ENCODE measurements around the gene WDFY4. TPM values are rescaled to one million over a fixed set of nuclear protein-coding genes. Genes with fewer than 3 reads are reported as not detected.

The WDFY4 gene
- total RNA-seq, 1 experiment from 2014 or later = not detected

DNA sequence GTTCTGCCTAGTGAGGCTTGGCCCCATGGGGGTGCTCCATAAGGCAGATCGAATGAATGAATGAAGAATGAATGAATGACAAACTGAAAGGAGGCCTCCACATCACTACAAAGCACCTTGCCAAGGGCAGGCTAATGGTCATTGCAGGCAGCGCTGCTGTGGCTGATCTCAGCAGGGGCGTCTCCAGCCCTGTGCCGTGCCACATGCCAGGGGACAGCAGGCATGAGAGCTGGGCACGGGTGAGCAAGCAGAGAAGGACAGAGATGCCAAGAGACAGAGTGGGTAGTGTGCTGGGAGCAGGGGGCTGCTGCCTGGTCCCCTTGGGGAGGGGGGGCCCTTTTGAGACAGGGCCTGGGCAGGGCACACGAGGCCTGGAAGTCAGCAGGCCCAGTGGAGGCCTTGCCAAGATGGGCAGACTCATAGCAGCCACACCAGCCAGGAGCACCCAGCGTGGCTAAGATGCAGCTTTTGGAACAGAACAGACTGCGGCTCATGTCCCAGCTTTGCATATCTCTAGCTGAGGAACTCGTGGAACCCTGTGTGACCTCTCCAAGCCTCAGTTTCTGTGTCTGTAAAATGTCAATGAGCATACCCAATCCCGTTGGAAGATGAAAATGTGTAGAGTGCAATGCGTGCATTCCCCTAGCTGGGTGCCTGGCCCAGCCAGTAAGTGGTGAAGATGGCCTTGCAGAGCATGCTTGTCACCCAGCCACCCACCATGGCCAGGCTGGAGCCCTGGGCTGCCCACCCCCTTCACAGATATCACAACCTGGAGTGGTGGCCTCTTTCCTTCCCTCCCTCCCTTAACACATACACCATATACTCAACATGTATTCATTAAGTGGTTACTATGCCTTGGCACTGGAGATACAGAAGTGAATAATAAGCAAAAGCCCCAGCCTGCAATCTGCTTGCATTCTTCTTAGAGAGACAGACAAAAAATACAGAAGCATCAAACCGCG, 316.0 kb downstream of the WDFY4 start:
- no peak for DNase-seq (ENCODE audit: extremely low read depth, low read depth)

DNA sequence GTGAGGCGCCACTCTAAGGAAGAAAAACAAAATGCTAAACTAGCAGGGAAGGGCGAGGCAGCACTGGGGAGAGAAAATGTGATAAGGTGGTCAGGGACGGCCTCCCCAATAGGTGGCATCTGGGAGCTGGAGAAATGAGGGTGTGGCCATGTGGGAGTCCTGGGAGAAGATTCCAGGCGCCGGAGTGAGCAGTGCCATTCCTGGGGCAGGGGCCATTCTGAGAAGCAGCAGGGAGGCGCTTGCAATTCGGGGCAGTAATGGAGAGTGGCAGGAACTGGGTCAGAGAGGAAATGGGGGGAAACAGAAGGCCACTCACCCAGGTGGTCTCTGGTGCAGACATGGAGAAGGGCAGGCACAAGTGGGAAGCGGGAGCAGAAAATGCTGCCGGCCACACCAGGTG, 316.7 kb downstream of the WDFY4 start:
- DNase-seq (ENCODE audit: extremely low read depth, low read depth) = no peak

DNA sequence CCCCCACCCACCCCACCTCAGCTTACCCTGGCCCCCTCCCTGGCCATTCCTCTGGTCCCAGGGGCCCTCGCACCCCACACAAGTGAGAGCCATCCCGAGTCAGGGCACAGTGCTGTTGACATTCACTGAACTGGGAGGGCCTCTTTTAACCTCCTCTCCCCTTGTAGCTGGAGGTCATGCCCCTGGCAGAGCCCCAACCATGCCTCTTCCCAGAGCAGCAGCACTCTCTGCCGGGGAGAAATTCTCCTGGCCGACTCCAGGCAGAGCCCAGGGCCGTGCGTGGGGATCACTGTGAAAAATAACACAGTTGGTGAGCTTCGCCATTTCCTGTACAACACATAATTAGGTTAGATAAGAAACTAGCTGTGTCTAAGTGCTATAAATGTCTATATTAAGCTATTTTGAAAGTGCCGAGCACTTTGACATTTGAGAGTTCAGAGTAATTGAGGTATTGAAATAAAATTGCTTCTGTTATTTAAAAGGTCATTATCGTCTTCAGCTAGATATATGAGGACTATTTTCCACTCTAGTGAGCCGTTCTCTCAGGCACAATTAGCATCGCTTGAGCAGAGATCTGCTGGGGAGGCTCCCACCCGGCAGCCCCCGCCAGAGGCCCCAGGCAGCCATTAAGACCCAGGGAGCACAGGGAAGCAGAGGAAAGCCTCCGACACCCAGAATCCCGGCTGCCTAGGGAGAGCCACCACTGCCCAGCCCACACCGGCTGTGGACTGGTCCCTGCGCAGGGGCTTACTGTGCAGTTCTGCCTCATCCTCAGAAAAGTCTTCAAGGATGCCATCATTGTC, 317.4 kb downstream of the WDFY4 start:
- DNase-seq (ENCODE audit: extremely low read depth, low read depth) = no peak

DNA sequence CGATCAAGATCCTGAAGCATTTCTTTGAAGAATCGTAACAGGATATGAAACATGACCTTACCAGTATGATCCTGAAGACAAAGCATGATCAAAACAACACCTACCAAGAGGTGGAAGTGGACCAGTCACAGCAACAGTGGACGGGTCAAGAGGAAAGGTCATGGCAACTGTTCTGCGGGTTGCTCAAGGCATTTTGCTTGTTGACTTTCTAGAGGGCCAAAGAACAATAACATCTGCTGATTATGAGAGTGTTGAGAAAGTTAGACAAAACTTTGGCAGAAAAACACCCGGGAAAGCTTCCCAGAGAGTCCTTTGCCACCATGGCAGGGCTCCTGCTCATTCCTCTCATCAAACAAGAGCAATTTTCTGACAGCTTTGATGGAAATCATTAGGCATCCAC, 320.6 kb downstream of the WDFY4 start:
- DNase-seq (ENCODE audit: extremely low read depth, low read depth) = no peak

DNA sequence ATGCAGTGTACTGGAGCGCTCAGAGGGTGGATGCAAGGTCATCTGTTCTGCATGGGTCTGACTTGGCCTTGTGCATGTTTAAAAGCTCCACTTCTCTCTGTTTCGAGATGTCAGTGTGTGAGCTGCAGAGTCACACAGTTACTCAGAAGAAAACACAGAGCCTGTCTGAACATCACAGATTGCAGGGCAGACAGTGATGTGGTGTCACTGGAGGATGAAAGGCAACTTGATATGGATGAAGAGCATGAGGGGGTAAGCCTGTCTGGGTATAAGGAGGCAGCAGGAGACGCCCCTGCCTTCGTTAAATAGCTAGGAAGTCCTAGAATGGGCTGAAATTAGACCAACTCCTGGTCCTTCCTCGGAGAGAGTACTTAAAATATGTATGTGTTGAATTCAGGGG, 322.5 kb downstream of the WDFY4 start:
- no peak for DNase-seq (ENCODE audit: extremely low read depth, low read depth)

DNA sequence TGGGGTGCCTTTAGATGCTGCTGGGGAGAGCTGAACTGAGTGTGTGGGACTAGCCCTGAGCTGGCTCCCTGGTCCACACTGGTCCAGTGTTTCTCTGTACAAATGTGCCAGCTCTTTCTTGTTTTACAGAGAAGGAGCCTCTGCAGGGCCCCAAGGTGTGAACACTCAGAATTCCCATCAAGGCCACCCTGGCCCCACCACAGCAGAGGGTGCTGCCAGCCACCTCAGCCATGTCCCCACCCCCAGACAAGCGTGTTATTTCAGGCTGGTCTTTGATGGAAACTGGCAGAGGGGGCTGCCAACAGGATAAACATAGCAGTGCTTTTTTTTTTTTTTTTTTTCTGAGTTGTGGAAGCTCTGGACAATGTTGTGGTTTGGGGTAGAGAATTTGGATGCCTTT, 323.4 kb downstream of the WDFY4 start:
- DNase-seq (ENCODE audit: extremely low read depth, low read depth) = no peak

DNA sequence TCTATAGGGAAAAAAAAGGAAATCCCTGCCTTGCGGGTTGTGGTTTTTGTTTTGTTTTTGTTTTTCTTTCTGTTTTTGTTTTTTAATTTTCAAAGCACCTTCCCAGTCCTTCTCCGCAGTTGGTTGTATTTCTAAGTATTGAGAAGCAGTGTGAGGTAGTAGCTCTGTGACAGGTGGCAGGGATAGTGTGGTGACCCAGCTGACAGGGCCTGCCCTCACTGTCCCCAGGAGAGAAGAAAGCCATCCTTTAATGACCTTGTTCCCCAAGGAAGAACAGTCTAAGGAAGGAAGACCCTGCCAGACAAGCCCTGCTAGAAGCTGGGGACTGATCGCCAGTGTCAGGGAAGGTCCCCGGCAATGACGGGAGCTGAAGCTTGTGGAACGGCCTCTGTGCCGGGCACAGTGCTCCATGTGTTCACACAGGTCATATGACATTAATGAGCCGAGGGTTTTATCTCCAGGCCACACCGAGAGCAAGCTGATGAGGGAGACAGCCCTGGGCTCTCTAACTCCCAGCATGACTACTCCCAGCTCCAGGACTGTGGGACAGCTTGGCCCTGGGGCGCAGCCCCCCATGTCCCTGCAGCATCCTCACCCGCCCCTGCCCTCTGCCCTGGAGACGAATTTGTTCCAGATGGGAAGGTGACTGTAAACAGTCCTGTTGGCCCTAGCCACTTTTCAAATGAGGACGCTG, 324.0 kb downstream of the WDFY4 start:
- no peak for DNase-seq (ENCODE audit: extremely low read depth, low read depth)

DNA sequence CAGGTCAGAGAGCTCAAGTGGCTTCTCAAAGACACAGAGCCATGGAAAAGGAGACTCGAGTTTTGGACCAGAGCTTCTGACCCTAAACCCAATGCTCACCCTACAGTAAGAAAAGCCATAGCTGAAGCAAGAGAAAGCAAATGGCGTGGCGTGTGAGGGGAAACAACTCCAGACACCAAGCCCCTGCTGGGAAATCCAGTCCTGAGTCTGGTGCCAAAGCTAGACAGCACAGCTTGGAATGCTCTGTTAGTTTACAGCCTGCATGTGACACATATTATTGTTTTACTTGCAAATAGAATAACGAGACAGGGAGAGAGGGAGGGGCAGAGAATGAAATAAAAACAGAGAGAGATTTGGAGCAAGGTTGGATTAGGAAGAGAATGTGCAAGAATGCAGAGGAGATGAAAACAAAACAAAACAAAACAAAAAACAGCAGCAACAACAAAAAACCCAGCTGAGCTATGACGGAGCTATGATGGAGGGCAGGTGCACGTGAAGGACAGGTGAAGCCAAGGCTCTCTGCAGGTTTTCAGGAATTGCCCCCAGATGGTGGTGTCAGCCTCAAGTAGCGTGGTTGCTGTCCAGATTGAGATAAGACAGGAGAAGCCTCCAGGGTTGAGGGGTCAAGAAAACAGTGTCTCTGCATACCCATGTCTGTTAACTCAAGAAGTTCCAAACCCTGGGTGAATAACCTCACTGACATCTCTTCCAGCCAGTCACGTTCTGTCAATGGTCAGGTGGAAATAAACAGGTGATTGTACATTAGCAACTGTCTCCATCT, 324.7 kb downstream of the WDFY4 start:
- no peak for DNase-seq (ENCODE audit: extremely low read depth, low read depth)

DNA sequence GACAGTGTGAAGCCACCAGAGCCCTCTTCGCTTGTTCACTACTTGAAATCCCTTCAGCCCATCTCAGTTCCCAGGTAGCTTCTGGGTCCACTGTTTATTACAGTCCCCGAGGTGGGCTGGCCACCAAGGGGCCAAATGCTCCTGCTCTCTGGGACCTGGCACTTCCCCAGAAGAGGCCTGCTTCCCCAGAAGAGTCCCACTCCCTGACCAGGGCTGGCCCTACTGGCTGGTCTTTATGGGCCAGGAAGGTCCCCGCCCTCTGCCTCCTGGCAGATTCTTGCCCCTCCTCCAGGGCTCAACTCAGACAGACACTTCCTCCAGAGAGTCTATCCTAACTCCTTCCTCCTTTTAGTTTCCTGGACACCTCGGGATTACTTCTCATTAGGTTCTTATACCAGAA, 325.6 kb downstream of the WDFY4 start:
- no peak for DNase-seq (ENCODE audit: extremely low read depth, low read depth)

DNA sequence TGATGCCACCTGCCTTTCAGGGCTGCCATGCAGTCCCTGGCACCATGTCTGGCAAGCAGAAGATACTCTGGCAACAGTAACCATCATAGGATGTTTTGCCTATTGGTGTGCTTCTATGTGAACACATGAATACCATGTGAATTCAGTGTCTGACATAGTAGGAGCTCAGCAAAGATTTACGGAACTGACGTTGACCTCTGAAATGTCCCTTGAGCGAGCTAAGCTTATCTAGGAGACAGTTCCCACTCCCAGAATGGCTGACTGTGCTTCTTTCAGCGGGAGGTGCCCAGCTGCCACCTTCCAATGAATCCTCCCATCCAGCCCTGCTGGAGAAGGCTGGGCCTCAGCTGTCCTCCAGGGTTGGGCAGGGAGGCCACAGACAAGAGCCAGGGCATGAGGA, 326.2 kb downstream of the WDFY4 start:
- DNase-seq (ENCODE audit: extremely low read depth, low read depth) = no peak

DNA sequence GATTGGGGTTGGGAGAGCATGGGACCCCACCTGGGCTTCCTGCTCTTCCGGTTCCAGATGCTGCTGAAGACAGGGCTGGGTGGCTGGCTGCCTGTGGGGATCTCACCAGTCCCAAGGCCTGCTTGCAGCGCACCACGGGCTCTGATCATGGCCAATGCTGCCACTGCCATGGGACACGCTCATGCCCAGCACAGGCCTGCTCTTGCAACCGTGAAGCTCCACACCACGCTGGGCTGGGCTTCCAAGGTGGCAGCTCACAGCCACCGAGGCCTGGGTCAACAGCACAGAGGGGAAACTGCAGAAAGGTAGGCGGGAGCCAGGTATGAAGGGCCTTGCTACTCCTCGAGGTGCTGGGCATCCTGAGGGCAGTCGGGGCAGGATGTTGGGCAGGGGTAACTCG, 327.1 kb downstream of the WDFY4 start:
- DNase-seq (ENCODE audit: extremely low read depth, low read depth) = no peak

DNA sequence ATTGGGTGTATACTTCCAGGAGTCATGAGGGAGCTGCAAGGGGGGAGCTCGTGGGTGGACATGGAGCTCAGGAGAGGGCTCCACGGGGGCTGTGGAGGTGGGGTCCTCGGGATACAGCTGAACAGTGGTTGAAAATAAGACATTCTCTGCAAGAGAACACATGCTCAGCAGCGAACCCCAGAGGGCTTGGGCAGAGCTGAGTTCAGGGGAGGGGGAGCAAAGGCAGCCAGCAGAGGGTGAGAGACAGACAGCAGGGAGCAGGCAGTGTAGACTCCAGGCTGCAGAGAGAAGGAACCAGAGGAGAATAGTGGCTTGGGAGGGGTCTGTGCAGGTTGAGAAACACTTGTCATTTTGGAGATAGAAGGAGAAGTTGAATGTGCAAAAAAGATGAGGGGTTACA, 327.9 kb downstream of the WDFY4 start:
- no peak for DNase-seq (ENCODE audit: extremely low read depth, low read depth)

DNA sequence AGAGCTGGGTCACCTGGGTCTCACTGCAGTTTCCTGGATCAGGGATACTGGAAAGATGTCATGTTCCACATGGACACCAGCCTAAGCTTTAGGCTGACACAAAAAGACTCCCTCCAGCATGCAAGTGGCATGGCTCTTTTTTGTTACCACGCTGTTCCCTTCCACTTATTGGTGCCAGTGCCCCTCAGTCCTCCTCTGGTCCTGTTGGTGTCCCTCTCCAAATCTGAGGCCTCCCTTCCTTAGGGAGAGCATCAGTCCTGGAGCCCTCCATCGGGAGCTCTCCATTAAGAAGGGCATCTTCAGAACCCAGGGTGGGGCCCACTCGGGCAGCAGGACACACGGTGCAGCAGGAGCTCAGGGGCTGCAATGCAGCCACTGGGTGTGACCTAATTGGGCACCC, 331.0 kb downstream of the WDFY4 start:
- DNase-seq (ENCODE audit: extremely low read depth, low read depth) = no peak

DNA sequence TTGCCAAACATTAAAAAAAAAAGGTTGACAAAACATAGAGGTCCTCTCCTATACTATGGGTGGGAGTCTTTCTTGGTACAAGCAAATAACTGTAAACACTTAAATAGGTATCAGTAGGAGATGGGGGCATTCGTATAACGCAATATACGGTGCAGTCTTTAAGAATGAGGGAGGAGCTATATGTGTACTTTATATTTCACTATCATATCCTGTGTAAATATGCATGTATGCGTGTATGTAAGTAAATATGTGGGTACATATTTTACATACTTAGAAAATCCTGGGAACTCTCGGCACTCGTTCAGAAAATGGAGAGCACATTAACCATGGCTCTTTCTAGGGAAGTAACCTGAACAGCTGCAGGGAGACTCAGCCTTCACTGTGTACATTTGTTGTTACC, 337.0 kb downstream of the WDFY4 start:
- DNase-seq (ENCODE audit: extremely low read depth, low read depth) = no peak

DNA sequence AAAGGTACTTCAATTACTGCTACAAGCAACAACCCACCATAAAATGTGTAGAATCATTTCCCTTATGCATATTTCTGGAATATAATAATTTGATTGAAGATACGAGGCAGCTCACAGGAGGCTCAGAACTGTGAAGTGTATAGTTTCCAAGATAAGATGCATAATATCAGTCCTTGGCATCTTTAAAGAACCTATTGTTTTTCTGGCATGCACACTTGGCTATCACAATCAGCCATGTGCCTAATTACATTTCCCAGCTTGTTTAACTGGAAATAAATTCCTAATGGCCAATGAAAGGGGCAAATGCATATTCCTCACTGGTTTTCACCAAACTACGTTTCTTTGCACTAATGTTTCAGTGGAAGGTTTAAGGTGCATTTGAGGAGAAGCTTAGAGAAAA, 338.4 kb downstream of the WDFY4 start:
- DNase-seq (ENCODE audit: extremely low read depth, low read depth) = no peak

DNA sequence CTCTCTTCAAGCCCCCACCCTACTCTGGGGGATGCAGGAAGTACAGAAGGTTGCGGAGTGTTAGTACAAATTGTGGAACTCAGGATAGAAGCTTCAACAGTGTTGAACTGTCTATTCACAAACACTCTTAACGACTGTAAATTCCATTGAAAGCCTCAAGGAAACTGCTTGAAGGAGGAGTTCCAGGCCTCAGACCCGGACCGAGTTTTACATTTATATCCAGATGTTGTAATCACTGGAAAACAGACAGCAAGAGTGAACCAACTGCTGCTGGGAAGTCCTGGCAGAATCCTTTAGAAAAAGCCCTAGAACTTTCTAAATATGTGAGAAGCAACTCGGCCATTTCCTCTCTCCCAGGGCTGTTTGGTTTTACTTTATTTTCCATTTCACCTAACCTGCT, 339.1 kb downstream of the WDFY4 start:
- DNase-seq (ENCODE audit: extremely low read depth, low read depth) = no peak

DNA sequence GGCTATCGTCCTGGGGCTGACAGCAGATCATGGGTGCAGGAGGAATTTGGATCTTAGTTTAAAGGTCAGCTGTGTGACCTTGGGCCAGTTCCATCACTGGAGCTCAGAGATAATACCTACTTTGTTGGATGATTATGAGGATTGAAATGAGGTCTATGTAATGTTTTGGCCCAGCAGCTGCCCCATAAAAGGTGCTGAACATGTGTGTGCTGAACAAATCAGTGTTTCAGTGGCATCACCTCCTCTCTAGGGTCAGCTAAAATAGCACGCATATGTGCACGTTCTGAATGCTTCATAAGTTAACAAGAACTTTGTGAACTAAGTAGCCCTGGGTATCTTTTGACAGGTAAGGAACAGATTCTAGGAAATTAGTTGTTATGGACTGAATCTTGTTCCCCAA, 339.8 kb downstream of the WDFY4 start:
- DNase-seq (ENCODE audit: extremely low read depth, low read depth) = no peak

DNA sequence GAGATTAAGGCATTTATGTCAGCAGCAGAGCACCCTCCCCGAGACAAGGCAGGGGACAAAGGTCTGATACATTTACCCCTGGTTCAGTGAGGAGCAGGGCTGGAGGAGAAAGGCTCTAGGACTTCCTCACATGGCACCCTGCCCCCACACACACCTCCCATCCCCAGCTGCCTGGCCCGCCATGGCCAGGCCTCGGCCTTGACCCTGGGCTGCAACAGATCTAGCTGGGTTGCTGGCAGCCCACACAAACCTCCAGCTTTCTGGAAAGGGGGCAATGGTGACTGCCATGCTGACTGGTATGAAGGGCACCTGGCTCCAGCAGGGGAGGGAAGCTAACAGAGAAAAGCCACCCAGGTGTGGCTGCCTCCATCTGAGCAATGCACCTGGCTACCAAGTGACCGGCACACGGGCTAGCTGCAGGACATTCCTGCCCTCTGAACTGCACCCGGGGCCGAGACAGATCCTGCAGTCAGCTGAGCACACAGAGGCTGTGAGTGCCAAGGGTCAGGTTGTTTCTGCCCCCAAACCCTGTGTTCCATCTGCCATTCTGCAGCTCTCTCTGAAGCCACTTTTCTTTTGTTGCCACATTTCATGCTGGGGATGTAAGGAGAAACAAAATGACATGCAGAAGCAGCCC, 340.8 kb downstream of the WDFY4 start:
- DNase-seq (ENCODE audit: extremely low read depth, low read depth) = no peak

DNA sequence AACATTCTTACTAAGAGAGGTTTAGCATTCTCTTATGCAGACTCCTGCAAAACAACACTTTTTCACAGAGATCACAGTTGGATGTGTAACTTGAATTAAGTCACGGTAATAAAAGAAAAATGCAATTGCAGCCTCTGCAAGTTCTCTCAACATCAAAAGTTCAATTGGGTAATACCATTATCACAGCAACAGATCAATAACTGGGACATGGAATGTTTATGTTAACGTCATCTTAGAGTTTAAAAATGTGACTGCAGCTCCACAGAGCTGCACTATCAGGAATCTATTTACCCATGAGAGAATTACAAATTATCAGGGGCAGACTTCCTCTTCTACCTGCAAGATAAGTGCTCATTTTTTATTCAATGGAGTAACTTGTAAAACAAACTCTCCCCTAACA, 344.0 kb downstream of the WDFY4 start:
- DNase-seq (ENCODE audit: extremely low read depth, low read depth) = no peak

DNA sequence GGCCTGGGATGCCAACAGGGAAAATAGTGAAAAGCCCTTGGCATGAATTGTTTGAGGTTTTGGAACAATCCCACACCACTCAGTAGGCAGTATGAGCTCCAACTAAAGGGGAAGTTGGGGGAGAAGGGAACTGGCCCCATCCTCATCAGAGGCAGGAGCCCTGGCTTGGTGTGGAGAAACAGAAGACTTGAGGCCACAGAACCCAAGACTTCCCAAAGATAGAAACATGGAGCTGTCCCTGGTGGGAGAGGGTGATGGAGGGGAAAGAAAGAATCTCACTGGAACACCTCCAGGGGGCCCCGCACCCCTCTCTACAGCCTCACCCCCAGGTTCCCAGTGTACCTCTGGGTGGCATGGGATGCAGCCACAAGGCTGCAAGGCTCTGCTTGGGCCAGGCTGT, 345.0 kb downstream of the WDFY4 start:
- no peak for DNase-seq (ENCODE audit: extremely low read depth, low read depth)
